H9 (cell line): ENCODE data around the gene LHX4. TPM values are rescaled to one million over a fixed set of nuclear protein-coding genes. Genes with fewer than 3 reads are reported as not detected.

Source experiments
- DNase-seq: peaks from one replicate; pipeline ENCODE4 v3.0.0-alpha.2; 2017
- H2AFZ ChIP-seq: one replicate; pipeline ENCODE4 v1.6.1; 2013; ENCODE audit warnings: mild to moderate bottlenecking, low read length, control low read depth, moderate library complexity
- H2AK5ac ChIP-seq: 2 replicates; pipeline ENCODE4 v1.6.1; 2013; ENCODE audit warnings: low read length, control low read depth, mixed read lengths; ENCODE audit not compliant: insufficient read length
- H2BK120ac ChIP-seq: one replicate; pipeline ENCODE4 v1.6.1; 2013; ENCODE audit warnings: low read depth, mild to moderate bottlenecking, low read length, control low read depth, inconsistent platforms; ENCODE audit not compliant: poor library complexity, severe bottlenecking
- H2BK12ac ChIP-seq: 2 replicates; pipeline ENCODE4 v1.6.1; 2013; ENCODE audit warnings: low read length, control low read depth, mixed read lengths, low read depth; ENCODE audit not compliant: insufficient read length
- H2BK15ac ChIP-seq: 2 replicates; pipeline ENCODE4 v1.6.1; 2013; ENCODE audit warnings: low read depth, low read length, control low read depth
- H2BK20ac ChIP-seq: one replicate; pipeline ENCODE4 v1.6.1; 2013; ENCODE audit warnings: low read depth, mild to moderate bottlenecking, low read length, control low read depth, inconsistent platforms; ENCODE audit not compliant: poor library complexity, severe bottlenecking
- H2BK5ac ChIP-seq: 2 replicates; pipeline ENCODE4 v1.6.1; 2013; ENCODE audit warnings: low read length, control low read depth, mixed read lengths; ENCODE audit not compliant: insufficient read length
- H3K14ac ChIP-seq: 2 replicates; pipeline ENCODE4 v1.6.1; 2013; ENCODE audit warnings: low read length, control low read depth; ENCODE audit not compliant: insufficient read depth
- H3K18ac ChIP-seq: 2 replicates; pipeline ENCODE4 v1.6.1; 2013; ENCODE audit warnings: low read depth, mild to moderate bottlenecking, mixed read lengths, low read length, control low read depth; ENCODE audit not compliant: insufficient read length
- H3K23ac ChIP-seq: 2 replicates; pipeline ENCODE4 v1.6.1; 2013; ENCODE audit warnings: low read length, control low read depth, mixed read lengths, low read depth; ENCODE audit not compliant: insufficient read length
- H3K23me2 ChIP-seq: 2 replicates; pipeline ENCODE4 v1.6.1; 2013; ENCODE audit warnings: low read depth, mild to moderate bottlenecking, mixed read lengths, low read length, control low read depth; ENCODE audit not compliant: insufficient read length, poor library complexity, severe bottlenecking
- H3K27ac ChIP-seq: 2 replicates; pipeline ENCODE4 v1.5.1; 2013; ENCODE audit warnings: low read length, control low read depth, mixed read lengths, low read depth; ENCODE audit not compliant: insufficient read length
- H3K27me3 ChIP-seq: 2 replicates; pipeline ENCODE4 v1.6.1; 2013; ENCODE audit warnings: low read length, control low read depth, inconsistent platforms; ENCODE audit not compliant: insufficient read depth
- H3K4ac ChIP-seq: 2 replicates; pipeline ENCODE4 v1.6.1; 2013; ENCODE audit warnings: low read depth, mild to moderate bottlenecking, control low read depth, inconsistent platforms, low read length, moderate library complexity
- H3K4me1 ChIP-seq: 2 replicates; pipeline ENCODE4 v1.6.1; 2013; ENCODE audit warnings: low read length, control low read depth, inconsistent platforms; ENCODE audit not compliant: insufficient read depth
- H3K4me2 ChIP-seq: 2 replicates; pipeline ENCODE4 v1.6.1; 2013; ENCODE audit warnings: low read length, control low read depth, mixed read lengths; ENCODE audit not compliant: insufficient read length, insufficient read depth
- H3K56ac ChIP-seq: 2 replicates; pipeline ENCODE4 v1.6.1; 2013; ENCODE audit warnings: low read depth, mild to moderate bottlenecking, mixed read lengths, low read length, control low read depth; ENCODE audit not compliant: insufficient read length
- H3K79me1 ChIP-seq: 2 replicates; pipeline ENCODE4 v1.6.1; 2013; ENCODE audit warnings: low read depth, mild to moderate bottlenecking, moderate library complexity, low read length, control low read depth, inconsistent platforms; ENCODE audit not compliant: insufficient read depth, poor library complexity, severe bottlenecking
- H3K79me2 ChIP-seq: 2 replicates; pipeline ENCODE4 v1.6.1; 2013; ENCODE audit warnings: low read length, control low read depth, inconsistent platforms; ENCODE audit not compliant: insufficient read depth
- H3K9ac ChIP-seq: 2 replicates; pipeline ENCODE4 v1.6.1; 2013; ENCODE audit warnings: low read length, control low read depth, mixed read lengths; ENCODE audit not compliant: insufficient read length; ENCODE audit errors: extremely low read depth
- H3K9me3 ChIP-seq: one replicate; pipeline ENCODE4 v1.6.1; 2013; ENCODE audit warnings: low read depth, low read length, inconsistent platforms; ENCODE audit not compliant: control insufficient read depth
- H3T11ph ChIP-seq: one replicate; pipeline ENCODE4 v1.6.1; 2013; ENCODE audit warnings: mild to moderate bottlenecking, low read length, control low read depth, inconsistent platforms
- H4K20me1 ChIP-seq: one replicate; pipeline ENCODE4 v1.6.1; 2013; ENCODE audit not compliant: control insufficient read depth, insufficient read length, insufficient read depth
- H4K5ac ChIP-seq: 2 replicates; pipeline ENCODE4 v1.6.1; 2013; ENCODE audit warnings: low read depth, mild to moderate bottlenecking, mixed read lengths, low read length, control low read depth; ENCODE audit not compliant: insufficient read length
- H4K8ac ChIP-seq: replicated peaks from 2 replicates; pipeline ENCODE4 v1.6.1; 2013; ENCODE audit warnings: low read length, control low read depth, mixed read lengths, low read depth; ENCODE audit not compliant: insufficient read length
- H4K91ac ChIP-seq: 2 replicates; pipeline ENCODE4 v1.6.1; 2013; ENCODE audit warnings: low read depth, mild to moderate bottlenecking, moderate library complexity, mixed read lengths, low read length, control low read depth; ENCODE audit not compliant: insufficient read length
- H3K27ac Mint-ChIP-seq, 3 experiments: 2 replicates in 2 of 3; 3 replicates in 1 of 3; pipeline ENCODE4 v1.8.0; 2020 to 2021; ENCODE audit warnings: mixed read lengths in 3 of 3, mild to moderate bottlenecking in 1 of 3, moderate library complexity in 1 of 3
- H3K27me3 Mint-ChIP-seq: 2 replicates; pipeline ENCODE4 v1.8.0; 2021; ENCODE audit warnings: low read depth, mild to moderate bottlenecking, moderate library complexity, mixed read lengths
- H3K36me3 Mint-ChIP-seq, 3 experiments: 2 replicates in 2 of 3; 3 replicates in 1 of 3; pipeline ENCODE4 v1.8.0; 2020 to 2021; ENCODE audit warnings: low read depth in 3 of 3, mixed read lengths in 3 of 3; ENCODE audit not compliant: insufficient read depth in 1 of 3
- H3K4me1 Mint-ChIP-seq, 2 experiments: 2 replicates each; pipeline ENCODE4 v1.8.0; 2020; ENCODE audit warnings: mixed read lengths in 2 of 2
- H3K4me3 Mint-ChIP-seq, 2 experiments: 2 replicates in 1 of 2; 3 replicates in 1 of 2; pipeline ENCODE4 v1.8.0; 2020 to 2021; ENCODE audit warnings: mild to moderate bottlenecking in 2 of 2, mixed read lengths in 2 of 2, moderate library complexity in 1 of 2
- H3K9me3 Mint-ChIP-seq, 2 experiments: 2 replicates in 1 of 2; 3 replicates in 1 of 2; pipeline ENCODE4 v1.8.0; 2020; ENCODE audit warnings: mild to moderate bottlenecking in 2 of 2, mixed read lengths in 2 of 2, moderate library complexity in 1 of 2
- WGBS: extraction: QIAGEN DNeasy Blood & Tissue Kit; methylation state at CpG from one replicate; pipeline ENCODE4 v1.1.7; 2013; ENCODE audit warnings: missing lambda C conversion rate, low lambda C conversion rate, mixed read lengths; ENCODE audit not compliant: insufficient read length; ENCODE audit errors: extremely low coverage; 5-methylcytosine and 5-hydroxymethylcytosine counted together
- total RNA-seq: library from RNA; stranded (reverse); gene quantifications from 2 replicates; pipeline ENCODE4 v1.2.1, GENCODE V29; 2021
- TF ChIP-seq, protein P1 (sequence below): fragments of 200-600 bp; sonication (generic); conservative IDR thresholded peaks from 3 replicates; pipeline ENCODE4 v1.8.0; 2021; ENCODE audit warnings: antibody characterized with exemption, mild to moderate bottlenecking

The LHX4 gene
- total RNA-seq, 1 experiment from 2014 or later, result 1.9 TPM

- TF ChIP-seq, protein P1, sequence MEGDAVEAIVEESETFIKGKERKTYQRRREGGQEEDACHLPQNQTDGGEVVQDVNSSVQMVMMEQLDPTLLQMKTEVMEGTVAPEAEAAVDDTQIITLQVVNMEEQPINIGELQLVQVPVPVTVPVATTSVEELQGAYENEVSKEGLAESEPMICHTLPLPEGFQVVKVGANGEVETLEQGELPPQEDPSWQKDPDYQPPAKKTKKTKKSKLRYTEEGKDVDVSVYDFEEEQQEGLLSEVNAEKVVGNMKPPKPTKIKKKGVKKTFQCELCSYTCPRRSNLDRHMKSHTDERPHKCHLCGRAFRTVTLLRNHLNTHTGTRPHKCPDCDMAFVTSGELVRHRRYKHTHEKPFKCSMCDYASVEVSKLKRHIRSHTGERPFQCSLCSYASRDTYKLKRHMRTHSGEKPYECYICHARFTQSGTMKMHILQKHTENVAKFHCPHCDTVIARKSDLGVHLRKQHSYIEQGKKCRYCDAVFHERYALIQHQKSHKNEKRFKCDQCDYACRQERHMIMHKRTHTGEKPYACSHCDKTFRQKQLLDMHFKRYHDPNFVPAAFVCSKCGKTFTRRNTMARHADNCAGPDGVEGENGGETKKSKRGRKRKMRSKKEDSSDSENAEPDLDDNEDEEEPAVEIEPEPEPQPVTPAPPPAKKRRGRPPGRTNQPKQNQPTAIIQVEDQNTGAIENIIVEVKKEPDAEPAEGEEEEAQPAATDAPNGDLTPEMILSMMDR, result no peak
- no peak overlapping the region for H3K4ac ChIP-seq
- H3K27me3 Mint-ChIP-seq, result peaks cover 3% of the 10 kb centered on the region
- no peak overlapping the region for H4K8ac ChIP-seq
- no peak overlapping the region for H3T11ph ChIP-seq
- H3K18ac ChIP-seq, result no peak overlapping the region
- H4K5ac ChIP-seq, result no peak overlapping the region
- no CpG with 5 or more reads among the region's 31 CpGs for WGBS
- peak overlapping the region in 1 of 3 experiments; percentile 44; a peak in 3 of 7 replicates for H3K27ac Mint-ChIP-seq
- peaks cover 5% of the 10 kb centered on the region; the same call in 1 of the 2 replicates for H3K4me1 ChIP-seq
- no peak overlapping the region for H3K27ac ChIP-seq
- no peak overlapping the region for H2AK5ac ChIP-seq
- no peaks in the 10 kb centered on the region for H3K23me2 ChIP-seq
- H3K4me3 Mint-ChIP-seq, result no peak overlapping the region
- no peaks in the 10 kb centered on the region for H4K20me1 ChIP-seq
- no peak overlapping the region for H2AFZ ChIP-seq
- H3K14ac ChIP-seq, result no peak overlapping the region
- H2BK20ac ChIP-seq, result no peak overlapping the region
- no peak overlapping the region for H3K56ac ChIP-seq
- no peak overlapping the region for H2BK120ac ChIP-seq
- H3K4me2 ChIP-seq, result no peak overlapping the region
- no peaks in the 10 kb centered on the region for H3K79me2 ChIP-seq
- H3K79me1 ChIP-seq, result no peaks in the 10 kb centered on the region
- H3K9me3 ChIP-seq, result no peaks in the 10 kb centered on the region
- DNase-seq, result peak; percentile 31
- H2BK12ac ChIP-seq, result no peak overlapping the region
- H3K27me3 ChIP-seq, result no peaks in the 10 kb centered on the region
- no peak overlapping the region for H2BK15ac ChIP-seq
- no peaks in the 10 kb centered on the region for H3K9me3 Mint-ChIP-seq
- H3K23ac ChIP-seq, result no peak overlapping the region
- H4K91ac ChIP-seq, result no peak overlapping the region
- no peak overlapping the region for H3K9ac ChIP-seq
- peaks cover 33 to 46% of the 10 kb centered on the region in 2 experiments for H3K4me1 Mint-ChIP-seq
- H3K36me3 Mint-ChIP-seq, result peaks cover 0 to 1% (median 0%) of the 10 kb centered on the region in 3 experiments; a peak in 1 of 7 replicates
- H2BK5ac ChIP-seq, result no peak overlapping the region
These were observed 23.8 kb downstream of the LHX4 start for GRCh38 chr1:180253585-180254495.
